ENCODE data around the gene NUDT15. TPM values are rescaled to one million over a fixed set of nuclear protein-coding genes. Genes with fewer than 3 reads are reported as not detected.
"Not testable (repeated sequence)": the region's sequence is repeated elsewhere in the genome, so short reads cannot be mapped to it uniquely, and the experiment has no call there.

Gene NUDT15
- polyA plus RNA-seq, 4 donors: 23.7 to 27.9 (median 26.0) TPM

- no peak for DNase-seq (ENCODE audit: low read depth in 4 of 4, low spot score in 2 of 4)
Measured at GRCh38 chr13:48040896-48041295, 3.4 kb downstream of the NUDT15 start.

GRCh38 chr13:48042894-48043293 is 5.4 kb downstream of the NUDT15 start:
- no peak for DNase-seq (ENCODE audit: low read depth in 4 of 4, low spot score in 2 of 4)

- DNase-seq (ENCODE audit: low read depth in 4 of 4, low spot score in 2 of 4): no peak
Measured at GRCh38 chr13:48043789-48044503, 6.4 kb downstream of the NUDT15 start.

GRCh38 chr13:48050550-48050949 is 13.0 kb downstream of the NUDT15 start:
- no peak for DNase-seq (ENCODE audit: low read depth in 4 of 4, low spot score in 2 of 4)

GRCh38 chr13:48054601-48055000 is 17.1 kb downstream of the NUDT15 start:
- DNase-seq (ENCODE audit: low read depth in 4 of 4, low spot score in 2 of 4): no peak

GRCh38 chr13:48055712-48056111 is 18.2 kb downstream of the NUDT15 start:
- no peak for DNase-seq (ENCODE audit: low read depth in 4 of 4, low spot score in 2 of 4)

- DNase-seq (ENCODE audit: low read depth in 4 of 4, low spot score in 2 of 4): not testable (repeated sequence)
Measured at GRCh38 chr13:48058536-48058935, 21.0 kb downstream of the NUDT15 start.

GRCh38 chr13:48059951-48060350 is 22.4 kb downstream of the NUDT15 start:
- not testable (repeated sequence) for DNase-seq (ENCODE audit: low read depth in 4 of 4, low spot score in 2 of 4)

GRCh38 chr13:48066310-48066989 is 28.9 kb downstream of the NUDT15 start:
- DNase-seq (ENCODE audit: low read depth in 4 of 4, low spot score in 2 of 4): no peak

- DNase-seq (ENCODE audit: low read depth in 4 of 4, low spot score in 2 of 4): no peak
Measured at GRCh38 chr13:48068036-48068435, 30.5 kb downstream of the NUDT15 start.

- no peak for DNase-seq (ENCODE audit: low read depth in 4 of 4, low spot score in 2 of 4)
Measured at GRCh38 chr13:48068952-48069351, 31.4 kb downstream of the NUDT15 start.

GRCh38 chr13:48069573-48069972 is 32.0 kb downstream of the NUDT15 start:
- no peak for DNase-seq (ENCODE audit: low read depth in 4 of 4, low spot score in 2 of 4)

GRCh38 chr13:48070942-48071341 is 33.4 kb downstream of the NUDT15 start:
- no peak for DNase-seq (ENCODE audit: low read depth in 4 of 4, low spot score in 2 of 4)

- no peak for DNase-seq (ENCODE audit: low read depth in 4 of 4, low spot score in 2 of 4)
Measured at GRCh38 chr13:48072304-48072703, 34.8 kb downstream of the NUDT15 start.

- DNase-seq (ENCODE audit: low read depth in 4 of 4, low spot score in 2 of 4): no peak
Measured at GRCh38 chr13:48072787-48073186, 35.3 kb downstream of the NUDT15 start.

GRCh38 chr13:48074006-48074405 is 36.5 kb downstream of the NUDT15 start:
- DNase-seq (ENCODE audit: low read depth in 4 of 4, low spot score in 2 of 4): no peak

- DNase-seq (ENCODE audit: low read depth in 4 of 4, low spot score in 2 of 4): no peak
Measured at GRCh38 chr13:48078251-48078656, 40.7 kb downstream of the NUDT15 start.

- no peak for DNase-seq (ENCODE audit: low read depth in 4 of 4, low spot score in 2 of 4)
Measured at GRCh38 chr13:48081739-48082138, 44.2 kb downstream of the NUDT15 start.

- DNase-seq (ENCODE audit: low read depth in 4 of 4, low spot score in 2 of 4): no peak
Measured at GRCh38 chr13:48086272-48086671, 48.7 kb downstream of the NUDT15 start.

- no peak for DNase-seq (ENCODE audit: low read depth in 4 of 4, low spot score in 2 of 4)
Measured at GRCh38 chr13:48093588-48093987, 56.1 kb downstream of the NUDT15 start.

GRCh38 chr13:48094404-48094780 is 56.9 kb downstream of the NUDT15 start:
- no peak for DNase-seq (ENCODE audit: low read depth in 4 of 4, low spot score in 2 of 4)

GRCh38 chr13:48094781-48095502 is 57.4 kb downstream of the NUDT15 start, which contains the start of gene MED4:
Gene MED4, minus strand, starts transcription at chr13:48095104. Its CDS starts 26 bp downstream, at chr13:48095078.
- DNase-seq (ENCODE audit: low read depth in 4 of 4, low spot score in 2 of 4): peak; percentile 82 to 93 (median 89)
